DND-41 (cell line): Measurements from ENCODE around the gene OTUD4.

Experiments used
- ATAC-seq: fragments of 200-7000 bp; cut with Tn5 transposase; 3 replicates; pipeline ENCODE4 v1.9.1; 2021; ENCODE audit warnings: low read depth; ENCODE audit not compliant: insufficient read depth
- DNase-seq: peaks from one replicate; pipeline ENCODE4 v3.0.0-alpha.2; 2020
- H2AFZ ChIP-seq: 2 replicates; pipeline ENCODE4 v1.6.0; 2012; ENCODE audit warnings: low read depth, low read length
- H3K27ac ChIP-seq: 2 replicates; pipeline ENCODE4 v1.5.1; 2012; ENCODE audit warnings: low read length, inconsistent platforms
- H3K27me3 ChIP-seq: fragments of 200-600 bp; sonication (generic); 2 replicates; pipeline ENCODE4 v1.6.0; 2012; ENCODE audit warnings: low read length, mild to moderate bottlenecking, inconsistent platforms; ENCODE audit not compliant: insufficient read depth, poor library complexity
- H3K36me3 ChIP-seq: 2 replicates; pipeline ENCODE4 v1.5.1; 2012; ENCODE audit warnings: low read length, inconsistent platforms; ENCODE audit not compliant: insufficient read depth
- H3K4me1 ChIP-seq: 2 replicates; pipeline ENCODE4 v1.5.1; 2012; ENCODE audit warnings: mild to moderate bottlenecking, low read length; ENCODE audit not compliant: insufficient read depth
- H3K4me2 ChIP-seq: 2 replicates; pipeline ENCODE4 v1.6.0; 2012; ENCODE audit warnings: mild to moderate bottlenecking, moderate library complexity, low read length, inconsistent platforms; ENCODE audit not compliant: insufficient read depth
- H3K4me3 ChIP-seq, 2 experiments: fragments of 200-600 bp in 1 of 2; shearing (Covaris generic) in 1 of 2; 2 replicates each; pipeline ENCODE4 v1.5.1; 2012 to 2016; ENCODE audit warnings: inconsistent platforms in 2 of 2, low read length in 2 of 2, mild to moderate bottlenecking in 2 of 2, low read depth in 1 of 2, moderate library complexity in 1 of 2
- H3K79me2 ChIP-seq: 2 replicates; pipeline ENCODE4 v1.6.0; 2012; ENCODE audit warnings: low read length, inconsistent platforms; ENCODE audit not compliant: insufficient read depth
- H3K9ac ChIP-seq: 2 replicates; pipeline ENCODE4 v1.6.0; 2012; ENCODE audit warnings: low read depth, mild to moderate bottlenecking, inconsistent platforms, low read length, moderate library complexity
- H3K9me3 ChIP-seq: 2 replicates; pipeline ENCODE4 v1.5.1; 2012; ENCODE audit warnings: low read length, moderate library complexity, mild to moderate bottlenecking, inconsistent platforms; ENCODE audit not compliant: insufficient read depth, severe bottlenecking
- H4K20me1 ChIP-seq: 2 replicates; pipeline ENCODE4 v1.6.0; 2012; ENCODE audit warnings: low read length; ENCODE audit not compliant: insufficient read depth
- CTCF ChIP-seq: IDR thresholded peaks from 2 replicates; pipeline ENCODE4 v1.5.1; 2012; ENCODE audit warnings: borderline replicate concordance, low read length, moderate library complexity, mild to moderate bottlenecking; ENCODE audit not compliant: poor library complexity, severe bottlenecking; ENCODE audit errors: extremely low read depth
- EZH2 ChIP-seq: IDR thresholded peaks from 3 replicates; pipeline ENCODE4 v1.6.1; 2012; ENCODE audit warnings: borderline replicate concordance, low read depth, mild to moderate bottlenecking, moderate library complexity, low read length, inconsistent platforms; ENCODE audit not compliant: severe bottlenecking

OTUD4 gene

GRCh38 chr4:145125396-145125795 lies 55.0 kb downstream of the OTUD4 start:
- TF ChIP-seq EZH2, result no peak
- TF ChIP-seq CTCF, result no peak
- Histone ChIP-seq H3K27me3 (no peaks in the 10 kb centered on the region), H3K4me3 (no peak overlapping the region), H3K9ac (no peak overlapping the region), H2AFZ (no peak overlapping the region), H3K4me1 (peaks cover 8% of the 10 kb centered on the region), H3K79me2 (no peaks in the 10 kb centered on the region; the same call in 1 of the 2 replicates), H3K36me3 (peaks cover 95% of the 10 kb centered on the region), H3K9me3 (no peaks in the 10 kb centered on the region), H4K20me1 (0 out of 2 replicates have a peak, but pooled peaks cover 3% of the 10 kb centered on the region), H3K4me2 (no peak overlapping the region), H3K27ac (no peak overlapping the region)
- DNase-seq (no peak), ATAC-seq (no peak)

DNA sequence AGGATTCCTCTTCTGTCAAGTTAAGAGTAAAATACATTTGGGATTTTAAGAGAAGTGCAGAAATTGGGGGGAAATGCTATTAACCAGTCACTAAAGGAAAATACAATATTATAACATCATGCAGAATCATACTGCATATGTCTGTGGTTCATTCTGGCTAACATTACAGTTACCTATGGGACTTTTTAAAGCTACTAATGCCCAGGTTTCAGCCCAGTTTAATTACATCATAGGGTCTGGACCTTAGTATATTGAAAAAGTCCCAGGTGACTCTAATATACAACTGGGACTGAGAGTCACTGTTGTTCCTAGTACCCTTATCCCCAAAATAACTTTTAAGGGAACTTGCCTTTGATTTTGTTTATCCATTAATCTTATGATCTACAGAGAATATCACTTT lies 72.3 kb downstream of the OTUD4 start:
- Histone ChIP-seq H3K4me2 (no peak overlapping the region), H3K27ac (no peak overlapping the region), H3K4me1 (peaks cover 9% of the 10 kb centered on the region; the same call in 1 of the 2 replicates), H3K27me3 (no peaks in the 10 kb centered on the region), H3K4me3 (no peak overlapping the region), H4K20me1 (peaks cover 18% of the 10 kb centered on the region; the same call in 1 of the 2 replicates), H3K9ac (no peak overlapping the region), H3K36me3 (peaks cover 85% of the 10 kb centered on the region), H2AFZ (no peak overlapping the region), H3K9me3 (no peaks in the 10 kb centered on the region), H3K79me2 (peaks cover 46% of the 10 kb centered on the region)
- DNase-seq (no peak), ATAC-seq (no peak)
- TF ChIP-seq CTCF (no peak), EZH2 (no peak)

GRCh38 chr4:145107126-145107525 lies 73.3 kb downstream of the OTUD4 start:
- Histone ChIP-seq H3K4me2 (no peak overlapping the region), H3K27me3 (no peaks in the 10 kb centered on the region), H4K20me1 (peaks cover 28% of the 10 kb centered on the region; the same call in 1 of the 2 replicates), H3K9me3 (no peaks in the 10 kb centered on the region), H3K27ac (no peak overlapping the region), H3K9ac (no peak overlapping the region), H3K79me2 (peaks cover 54% of the 10 kb centered on the region), H3K4me3 (no peak overlapping the region), H3K36me3 (peaks cover 83% of the 10 kb centered on the region), H2AFZ (no peak overlapping the region), H3K4me1 (peaks cover 18% of the 10 kb centered on the region)
- TF ChIP-seq CTCF, result no peak
- TF ChIP-seq EZH2, result no peak
- no peak for ATAC-seq
- no peak for DNase-seq

- DNase-seq, result no peak
- Histone ChIP-seq H3K79me2 (peaks cover 90% of the 10 kb centered on the region), H3K27me3 (no peaks in the 10 kb centered on the region), H3K4me2 (peak overlapping the region; percentile 24; the same call in 1 of the 2 replicates), H3K27ac (no peak overlapping the region), H2AFZ (no peak overlapping the region), H3K4me3 (no peak overlapping the region), H3K9me3 (no peaks in the 10 kb centered on the region), H4K20me1 (peaks cover 44% of the 10 kb centered on the region; the same call in 1 of the 2 replicates), H3K4me1 (peaks cover 45% of the 10 kb centered on the region), H3K36me3 (peaks cover 59% of the 10 kb centered on the region), H3K9ac (no peak overlapping the region)
- TF ChIP-seq EZH2 (no peak), CTCF (no peak)
- no peak for ATAC-seq
Measured at GRCh38 chr4:145103496-145103895, 76.9 kb downstream of the OTUD4 start.
